SK-N-SH treated with all-trans-retinoic acid at 6 μM for 48 hours (cell line): ENCODE data around the gene CACNB4.
A peak's percentile ranks its signal among the peaks of the same experiment; 100 is the strongest.

Experiments used
- ATAC-seq: fragments of 200-7000 bp; cut with Tn5 transposase; 3 replicates; pipeline ENCODE4 v1.9.1; 2020; ENCODE audit warnings: mild to moderate bottlenecking, moderate library complexity
- ARNTL ChIP-seq: fragments of 450-650 bp; formaldehyde crosslinking; IDR thresholded peaks from 2 replicates; pipeline ENCODE4 v1.5.0; 2020; ENCODE audit warnings: low read depth, mild to moderate bottlenecking, moderate library complexity, borderline replicate concordance
- BACH2 ChIP-seq: fragments of 250-450 bp; sonication (Bioruptor Pico); IDR thresholded peaks from 2 replicates; pipeline ENCODE4 v1.9.0; 2021; ENCODE audit warnings: mild to moderate bottlenecking, borderline replicate concordance
- CREB5 ChIP-seq: fragments of 250-450 bp; sonication (Bioruptor Pico); IDR thresholded peaks from 2 replicates; pipeline ENCODE4 v1.5.1; 2020; ENCODE audit warnings: low read depth, mild to moderate bottlenecking, moderate library complexity
- CSDC2 ChIP-seq: fragments of 250-450 bp; sonication (Bioruptor Pico); IDR thresholded peaks from 2 replicates; pipeline ENCODE4 v1.5.0; 2020; ENCODE audit warnings: mild to moderate bottlenecking, moderate library complexity
- CSRNP3 ChIP-seq: fragments of 250-450 bp; sonication (Bioruptor Pico); IDR thresholded peaks from 2 replicates; pipeline ENCODE4 v1.5.1; 2021; ENCODE audit warnings: mild to moderate bottlenecking, moderate library complexity
- ESRRG ChIP-seq: fragments of 250-450 bp; sonication (Bioruptor Pico); IDR thresholded peaks from 2 replicates; pipeline ENCODE4 v1.6.1; 2021; ENCODE audit warnings: mild to moderate bottlenecking
- GLIS3 ChIP-seq: fragments of 250-450 bp; sonication (Bioruptor Pico); IDR thresholded peaks from 2 replicates; pipeline ENCODE4 v1.5.0; 2020; ENCODE audit warnings: mild to moderate bottlenecking, moderate library complexity
- ISL1 ChIP-seq: fragments of 250-450 bp; sonication (Bioruptor Pico); IDR thresholded peaks from 2 replicates; pipeline ENCODE4 v2.1.2; 2022; ENCODE audit warnings: mild to moderate bottlenecking, moderate library complexity
- POU6F1 ChIP-seq: fragments of 250-450 bp; sonication (Bioruptor Pico); IDR thresholded peaks from 2 replicates; pipeline ENCODE4 v1.8.0; 2021; ENCODE audit warnings: low read depth, mild to moderate bottlenecking, moderate library complexity, borderline replicate concordance
- PPARA ChIP-seq: fragments of 250-450 bp; sonication (Bioruptor Pico); IDR thresholded peaks from 2 replicates; pipeline ENCODE4 v1.5.0; 2020; ENCODE audit warnings: mild to moderate bottlenecking, borderline replicate concordance
- RARB ChIP-seq: fragments of 250-450 bp; sonication (Bioruptor Pico); IDR thresholded peaks from 2 replicates; pipeline ENCODE4 v1.8.0; 2021; ENCODE audit warnings: mild to moderate bottlenecking, moderate library complexity
- SNAI2 ChIP-seq: fragments of 250-450 bp; sonication (Bioruptor Pico); IDR thresholded peaks from 2 replicates; pipeline ENCODE4 v1.5.0; 2020; ENCODE audit warnings: mild to moderate bottlenecking, moderate library complexity
- TCF4 ChIP-seq: fragments of 250-450 bp; sonication (Bioruptor Pico); IDR thresholded peaks from 2 replicates; pipeline ENCODE4 v1.8.0; 2021; ENCODE audit warnings: mild to moderate bottlenecking, moderate library complexity, borderline replicate concordance
- TOX ChIP-seq: fragments of 250-450 bp; sonication (Bioruptor Pico); IDR thresholded peaks from 2 replicates; pipeline ENCODE4 v1.8.0; 2021; ENCODE audit warnings: mild to moderate bottlenecking, moderate library complexity, borderline replicate concordance
- TSHZ2 ChIP-seq: fragments of 250-450 bp; sonication (Bioruptor Pico); IDR thresholded peaks from 2 replicates; pipeline ENCODE4 v1.5.0; 2020; ENCODE audit warnings: mild to moderate bottlenecking, moderate library complexity
- ZC3H10 ChIP-seq: fragments of 250-450 bp; sonication (Bioruptor Pico); IDR thresholded peaks from 2 replicates; pipeline ENCODE4 v1.5.1; 2021; ENCODE audit warnings: mild to moderate bottlenecking, moderate library complexity
- ZFP3 ChIP-seq: fragments of 250-450 bp; sonication (Bioruptor Pico); IDR thresholded peaks from 2 replicates; pipeline ENCODE4 v1.5.0; 2020; ENCODE audit warnings: mild to moderate bottlenecking, moderate library complexity
- ZFP30 ChIP-seq: fragments of 450-650 bp; formaldehyde crosslinking; IDR thresholded peaks from 2 replicates; pipeline ENCODE4 v1.5.0; 2022; ENCODE audit warnings: mild to moderate bottlenecking, moderate library complexity
- ZNF565 ChIP-seq: fragments of 450-650 bp; formaldehyde crosslinking; conservative IDR thresholded peaks from 2 replicates; pipeline ENCODE4 v1.5.0; 2020; ENCODE audit warnings: low read depth, mild to moderate bottlenecking, moderate library complexity
- ZNF70 ChIP-seq: fragments of 450-650 bp; formaldehyde crosslinking; IDR thresholded peaks from 2 replicates; pipeline ENCODE4 v1.5.0; 2020; ENCODE audit warnings: mild to moderate bottlenecking, moderate library complexity
- ZNF8 ChIP-seq: fragments of 450-650 bp; formaldehyde crosslinking; IDR thresholded peaks from 2 replicates; pipeline ENCODE4 v1.5.0; 2020; ENCODE audit warnings: mild to moderate bottlenecking, moderate library complexity

Gene CACNB4

GRCh38 chr2:151852260-151853069 is 246.4 kb downstream of the CACNB4 start:
- no peak for TF ChIP-seq CREB5 (CRISPR knock-in tag)
- no peak for TF ChIP-seq BACH2 (CRISPR knock-in tag)
- no peak for TF ChIP-seq CSDC2 (CRISPR knock-in tag)
- TF ChIP-seq ISL1: no peak
- no peak for TF ChIP-seq ZNF8
- TF ChIP-seq ARNTL (CRISPR knock-in tag): no peak
- TF ChIP-seq ZFP3 (CRISPR knock-in tag): no peak
- no peak for TF ChIP-seq ZC3H10
- no peak for TF ChIP-seq POU6F1 (CRISPR knock-in tag)
- TF ChIP-seq GLIS3: no peak
- ATAC-seq: no peak

- TF ChIP-seq ZNF70 (CRISPR knock-in tag) (no peak), ZFP30 (CRISPR knock-in tag) (no peak), BACH2 (CRISPR knock-in tag) (no peak), ZC3H10 (no peak), TSHZ2 (CRISPR knock-in tag) (no peak), SNAI2 (CRISPR knock-in tag) (no peak), ISL1 (peak; percentile 28; the same call in 1 of the 2 replicates), CSRNP3 (CRISPR knock-in tag) (no peak)
- ATAC-seq: peak; percentile 80
Observed at GRCh38 chr2:151851761-151852160, 247.1 kb downstream of the CACNB4 start.

GRCh38 chr2:151849413-151850010 is 249.3 kb downstream of the CACNB4 start:
- no peak for ATAC-seq

More at GRCh38 chr2:151849413-151850010, 249.3 kb downstream of the CACNB4 start:
- TF ChIP-seq TSHZ2 (CRISPR knock-in tag): no peak
- no peak for TF ChIP-seq ZNF565 (CRISPR knock-in tag)
- no peak for TF ChIP-seq ARNTL (CRISPR knock-in tag)
- TF ChIP-seq TOX (CRISPR knock-in tag): no peak
- TF ChIP-seq ISL1: no peak
- TF ChIP-seq RARB (CRISPR knock-in tag): no peak
- TF ChIP-seq CSRNP3 (CRISPR knock-in tag): no peak
- TF ChIP-seq ESRRG: no peak
- TF ChIP-seq GLIS3: no peak
- no peak for TF ChIP-seq PPARA (CRISPR knock-in tag)
- no peak for TF ChIP-seq TCF4 (CRISPR knock-in tag)
- TF ChIP-seq POU6F1 (CRISPR knock-in tag): no peak
- no peak for TF ChIP-seq ZNF70 (CRISPR knock-in tag)
- no peak for TF ChIP-seq CREB5 (CRISPR knock-in tag)
- no peak for TF ChIP-seq SNAI2 (CRISPR knock-in tag)
